Testis (tissue), 3 donors: ENCODE results near the gene ST8SIA1. TPM values are rescaled to one million over a fixed set of nuclear protein-coding genes. Genes with fewer than 3 reads are reported as not detected.
A peak's percentile ranks its signal among the peaks of the same experiment; 100 is the strongest.

ENCODE experiments used
- DNase-seq: peaks from one replicate; pipeline ENCODE4 v3.0.0-alpha.2; 2019
- H3K27ac ChIP-seq, 2 donors: fragments of 200-600 bp; sonication (generic); one replicate each; pipeline ENCODE4 v1.5.1; 2019
- H3K27me3 ChIP-seq: fragments of 200-600 bp; sonication (generic); one replicate; pipeline ENCODE4 v1.5.1; 2019
- H3K36me3 ChIP-seq: fragments of 200-600 bp; sonication (generic); one replicate; pipeline ENCODE4 v1.5.1; 2017; ENCODE audit warnings: low read depth; ENCODE audit errors: missing control alignments
- H3K4me1 ChIP-seq: fragments of 200-600 bp; sonication (generic); one replicate; pipeline ENCODE4 v1.5.1; 2019
- H3K4me3 ChIP-seq, 2 donors: fragments of 200-600 bp; sonication (generic); one replicate each; pipeline ENCODE4 v1.5.1; 2017 to 2019
- H3K9me3 ChIP-seq: fragments of 200-600 bp; sonication (generic); one replicate; pipeline ENCODE4 v1.5.1; 2017
- CTCF ChIP-seq, 3 experiments: fragments of 450-650 bp in 2 of 3; fragments of 200-600 bp in 1 of 3; sonication (generic) in 1 of 3; IDR thresholded peaks; one replicate each; pipeline ENCODE4 v1.5.1; 2016 to 2019; ENCODE audit warnings: antibody characterized with exemption in 3 of 3, mild to moderate bottlenecking in 2 of 3, moderate library complexity in 1 of 3
- POLR2A ChIP-seq: fragments of 450-650 bp; IDR thresholded peaks from one replicate; pipeline ENCODE4 v1.6.1; 2017; ENCODE audit warnings: antibody characterized with exemption, mild to moderate bottlenecking, moderate library complexity
- WGBS, 2 donors: methylation state at CpG; one replicate each; pipeline ENCODE4 v1.1.5; 2018; 5-methylcytosine and 5-hydroxymethylcytosine counted together
- intact Hi-C: fragments of 100-400 bp; cut with DNase I; formaldehyde crosslinking; loops from one replicate; pipeline ENCODE4 v1.15.1; 2023; ENCODE audit warnings: low total_unique reads
- polyA plus RNA-seq: library from polyadenylated mRNA; stranded (reverse); fragments of 350-450 nt; fragmentation: Illumina TruSeq; extraction: RNeasy Lipid Tissue Mini Kit (QIAGEN cat#74804); gene quantifications from one replicate; pipeline ENCODE4 v1.2.3, GENCODE V29; 2014; ENCODE audit warnings: low read depth, low replicate concordance; ENCODE audit not compliant: insufficient read depth
- total RNA-seq, 2 donors: library from RNA; depleted of rRNA; stranded (reverse); fragments of >200 nt; gene quantifications; one replicate each; pipeline ENCODE4 v1.2.3, GENCODE V29; 2016

ST8SIA1 gene
- total and polyA plus RNA-seq, 3 donors from 2014 or later = 6.5 to 13.6 (median 12.0) TPM

GRCh38 chr12:22348208-22348607, 13.7 kb upstream of the ST8SIA1 start:
- WGBS, 2 donors = 81 to 85% methylated on average over 5 of the region's 5 CpGs

GRCh38 chr12:22340143-22340542, 5.6 kb upstream of the ST8SIA1 start:
- DNase-seq = no peak
- TF ChIP-seq POLR2A (no peak), CTCF (IDR thresholded peaks at IDR 0.05) (no peak)
- 80 to 81% methylated on average over 4 of the region's 4 CpGs for WGBS, 2 donors

More at GRCh38 chr12:22348208-22348607, 13.7 kb upstream of the ST8SIA1 start:
- Histone ChIP-seq H3K4me3 (no peak overlapping the region), H3K27ac (no peak overlapping the region), H3K36me3 (no peaks in the 10 kb centered on the region), H3K9me3 (no peaks in the 10 kb centered on the region), H3K27me3 (no peaks in the 10 kb centered on the region), H3K4me1 (no peaks in the 10 kb centered on the region)
- intact Hi-C loops = no loop called here
- DNase-seq = no peak
- TF ChIP-seq POLR2A (no peak), CTCF (IDR thresholded peaks at IDR 0.05) (no peak)

GRCh38 chr12:22339691-22340090, 5.2 kb upstream of the ST8SIA1 start:
- Histone ChIP-seq H3K27ac (no peak overlapping the region), H3K9me3 (no peaks in the 10 kb centered on the region), H3K4me3 (no peak overlapping the region), H3K4me1 (no peaks in the 10 kb centered on the region), H3K27me3 (no peaks in the 10 kb centered on the region), H3K36me3 (no peaks in the 10 kb centered on the region)
- intact Hi-C loops = no loop called here
- 93 to 94% methylated on average over 8 to 9 of the region's 9 CpGs for WGBS, 2 donors
- no peak for DNase-seq
- TF ChIP-seq POLR2A = no peak
- TF ChIP-seq CTCF (IDR thresholded peaks at IDR 0.05) = no peak

More at GRCh38 chr12:22340143-22340542, 5.6 kb upstream of the ST8SIA1 start:
- intact Hi-C loops = no loop called here
- no peaks in the 10 kb centered on the region for H3K4me1 ChIP-seq
- no peak overlapping the region for H3K4me3 ChIP-seq
- H3K27ac ChIP-seq = no peak overlapping the region
- H3K36me3 ChIP-seq = no peaks in the 10 kb centered on the region
- H3K9me3 ChIP-seq = no peaks in the 10 kb centered on the region
- H3K27me3 ChIP-seq = no peaks in the 10 kb centered on the region

- no peaks in the 10 kb centered on the region for H3K27me3 ChIP-seq
- no peaks in the 10 kb centered on the region for H3K36me3 ChIP-seq
- DNase-seq = peak; percentile 27
- no peak overlapping the region for H3K4me3 ChIP-seq
- peaks cover 6% of the 10 kb centered on the region for H3K4me1 ChIP-seq
- no peaks in the 10 kb centered on the region for H3K9me3 ChIP-seq
- intact Hi-C loops = no loop called here
- H3K27ac ChIP-seq = no peak overlapping the region
- TF ChIP-seq POLR2A (no peak), CTCF (IDR thresholded peaks at IDR 0.05) (no peak)
- 8% methylated on average over 6 of the region's 6 CpGs for whole genome bisulfite sequencing, 2 donors
Observed at GRCh38 chr12:22335794-22336166, 1.3 kb upstream of the ST8SIA1 start.

- Histone ChIP-seq H3K4me3 (peak overlapping the region; percentile 55 to 66), H3K36me3 (no peaks in the 10 kb centered on the region), H3K27me3 (no peaks in the 10 kb centered on the region), H3K4me1 (peaks cover 6% of the 10 kb centered on the region), H3K27ac (no peak overlapping the region), H3K9me3 (no peaks in the 10 kb centered on the region)
- DNase-seq = peak; percentile 16
- TF ChIP-seq POLR2A = no peak
- TF ChIP-seq CTCF (IDR thresholded peaks at IDR 0.05) = no peak
- intact Hi-C loops = no loop called here
- 8% methylated on average over 23 to 49 of the region's 49 CpGs for WGBS, 2 donors
Observed at GRCh38 chr12:22333713-22334409, 646 bp downstream of the ST8SIA1 start.
